ENCODE results near the gene IL17F. TPM values are rescaled to one million over a fixed set of nuclear protein-coding genes. Genes with fewer than 3 reads are reported as not detected.

Gene IL17F
- total RNA-seq, 1 donor from 2014 or later = not detected

- no peaks in the 10 kb centered on the region for H3K4me1 Mint-ChIP-seq (ENCODE audit: low read depth, unreplicated experiment)
- DNase-seq (ENCODE audit: low read depth) (no peak), FAIRE-seq (no peak)
- peaks cover 15% of the 10 kb centered on the region for H3K36me3 ChIP-seq (ENCODE audit: insufficient read depth, low read length)
- peaks cover 7% of the 10 kb centered on the region for H3K4me1 ChIP-seq (ENCODE audit: insufficient read depth, low read length)
- no peaks in the 10 kb centered on the region for H3K27me3 Mint-ChIP-seq (ENCODE audit: low read depth, unreplicated experiment)
- H3K4me3 Mint-ChIP-seq (ENCODE audit: unreplicated experiment) = no peak overlapping the region
- H4K20me1 ChIP-seq (ENCODE audit: insufficient read depth, low read length) = no peaks in the 10 kb centered on the region
- no peak overlapping the region for H3K27ac ChIP-seq (ENCODE audit: low read depth, low read length)
- peak overlapping the region; percentile 86 for H3K4me3 ChIP-seq (ENCODE audit: insufficient read depth, low read depth, low read length)
- TF ChIP-seq EZH2 (IDR thresholded peaks at IDR 0.05; ENCODE audit: insufficient read depth, low read length) (no peak), CTCF (IDR thresholded peaks at IDR 0.05; ENCODE audit: insufficient read depth, low read depth, low read length) (no peak)
- no peaks in the 10 kb centered on the region for H3K9me3 Mint-ChIP-seq (ENCODE audit: unreplicated experiment)
- H2AFZ ChIP-seq (ENCODE audit: low read depth, low read length) = peak overlapping the region; percentile 90
- no peak overlapping the region for H3K27ac Mint-ChIP-seq (ENCODE audit: unreplicated experiment)
- peaks cover 21% of the 10 kb centered on the region for H3K79me2 ChIP-seq (ENCODE audit: insufficient read depth, low read length)
- no peaks in the 10 kb centered on the region for H3K27me3 ChIP-seq (ENCODE audit: insufficient read depth, low read length)
- H3K36me3 Mint-ChIP-seq (ENCODE audit: low read depth, unreplicated experiment) = peaks cover 1% of the 10 kb centered on the region
- H3K4me2 ChIP-seq (ENCODE audit: low read length) = peak overlapping the region; percentile 93
- no peaks in the 10 kb centered on the region for H3K9me3 ChIP-seq (ENCODE audit: insufficient read depth, low read depth, low read length)
- peak overlapping the region; percentile 48 for H3K9ac ChIP-seq (ENCODE audit: low read length)
These were observed 41.1 kb upstream of the IL17F start for GRCh38 chr6:52285177-52286068.

GRCh38 chr6:52284460-52285176 lies 40.3 kb upstream of the IL17F start, which contains the start of gene MCM3:
Gene MCM3 (minus strand): TSS chr6:52284742. CDS start chr6:52284674, 68 bp downstream.
- no peaks in the 10 kb centered on the region for H3K9me3 Mint-ChIP-seq (ENCODE audit: unreplicated experiment)
- peak; percentile 97 for DNase-seq (ENCODE audit: low read depth)
- H3K4me1 Mint-ChIP-seq (ENCODE audit: low read depth, unreplicated experiment) = no peaks in the 10 kb centered on the region
- no peaks in the 10 kb centered on the region for H3K27me3 Mint-ChIP-seq (ENCODE audit: low read depth, unreplicated experiment)
- H3K27me3 ChIP-seq (ENCODE audit: insufficient read depth, low read length) = no peaks in the 10 kb centered on the region
- peaks cover 21% of the 10 kb centered on the region for H3K79me2 ChIP-seq (ENCODE audit: insufficient read depth, low read length)
- peaks cover 22% of the 10 kb centered on the region for H3K36me3 ChIP-seq (ENCODE audit: insufficient read depth, low read length)
- H4K20me1 ChIP-seq (ENCODE audit: insufficient read depth, low read length) = peaks cover 4% of the 10 kb centered on the region
- peak within 1 kb of the TSS; percentile 86 for H3K4me3 ChIP-seq (ENCODE audit: insufficient read depth, low read depth, low read length)
- peak within 1 kb of the TSS; percentile 93 for H3K4me2 ChIP-seq (ENCODE audit: low read length)
- peak within 1 kb of the TSS; percentile 3 for H3K4me3 Mint-ChIP-seq (ENCODE audit: unreplicated experiment)
- peaks cover 1% of the 10 kb centered on the region for H3K36me3 Mint-ChIP-seq (ENCODE audit: low read depth, unreplicated experiment)
- FAIRE-seq = peak; percentile 88
- peak within 1 kb of the TSS; percentile 90 for H2AFZ ChIP-seq (ENCODE audit: low read depth, low read length)
- TF ChIP-seq EZH2 (IDR thresholded peaks at IDR 0.05; ENCODE audit: insufficient read depth, low read length) = no peak
- no peak for TF ChIP-seq CTCF (IDR thresholded peaks at IDR 0.05; ENCODE audit: insufficient read depth, low read depth, low read length)
- H3K27ac ChIP-seq (ENCODE audit: low read depth, low read length) = peak within 1 kb of the TSS; percentile 64
- no peaks in the 10 kb centered on the region for H3K9me3 ChIP-seq (ENCODE audit: insufficient read depth, low read depth, low read length)
- peaks cover 7% of the 10 kb centered on the region for H3K4me1 ChIP-seq (ENCODE audit: insufficient read depth, low read length)
- H3K27ac Mint-ChIP-seq (ENCODE audit: unreplicated experiment) = no peak within 1 kb of the TSS
- peak within 1 kb of the TSS; percentile 87 for H3K9ac ChIP-seq (ENCODE audit: low read length)

Measured in astrocyte (in vitro differentiated cells and primary cell).